Activated CD8-positive, alpha-beta memory T cell treated with anti-CD3 and anti-CD28 coated beads for 4 hours (primary cell): ENCODE results near the gene CXCL1.

Experiments
- DNase-seq, 2 donors: peaks; one replicate each; pipeline ENCODE4 v3.0.0-alpha.2; 2020; ENCODE audit warnings: low read depth in 2 of 2

CXCL1 gene

GRCh38 chr4:73916172-73916925 is 47.2 kb downstream of the CXCL1 start:
- no peak for DNase-seq

- no peak for DNase-seq
Observed at GRCh38 chr4:73917081-73917501, 47.9 kb downstream of the CXCL1 start.

- no peak for DNase-seq
Observed at GRCh38 chr4:73918058-73918457, 48.9 kb downstream of the CXCL1 start.

DNA sequence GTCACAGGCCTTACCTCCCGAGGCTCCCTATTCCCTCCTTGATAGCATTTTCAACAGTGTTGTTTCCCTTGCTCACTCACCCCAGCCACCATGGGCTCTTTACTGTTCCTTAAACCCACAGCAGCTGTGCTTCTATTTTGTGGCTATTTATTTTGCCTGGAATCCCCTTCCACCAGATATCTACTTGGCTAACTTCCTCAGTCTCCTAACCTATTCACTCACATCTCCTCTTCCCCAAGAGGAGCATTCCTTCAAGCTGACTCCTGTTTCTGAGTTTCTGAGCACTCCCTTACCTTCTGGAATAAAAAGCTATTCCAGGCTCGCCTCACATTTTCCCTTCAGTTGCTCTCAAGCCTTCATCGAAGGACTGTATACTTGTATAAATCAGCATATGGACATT is 50.5 kb downstream of the CXCL1 start:
- DNase-seq = no peak
